Neutrophil (primary cell): ENCODE results near the gene SHKBP1.

Experiments
- H3K27ac ChIP-seq: fragments of 200-600 bp; sonication (generic); 2 replicates; pipeline ENCODE4 v1.5.1; 2016; ENCODE audit warnings: mild to moderate bottlenecking, moderate library complexity
- H3K27me3 ChIP-seq: fragments of 200-600 bp; sonication (generic); 2 replicates; pipeline ENCODE4 v1.6.0; 2016; ENCODE audit warnings: mild to moderate bottlenecking
- H3K36me3 ChIP-seq: fragments of 200-600 bp; sonication (generic); 2 replicates; pipeline ENCODE4 v1.5.1; 2017
- H3K4me1 ChIP-seq, 2 experiments: fragments of 200-600 bp in 1 of 2; sonication (generic) in 1 of 2; 1 replicate in 1 of 2; 2 replicates in 1 of 2; pipeline versions ENCODE4 v1.5.1 to v1.6.1; 2013 to 2016; ENCODE audit warnings: low read depth in 1 of 2, low read length in 1 of 2, mild to moderate bottlenecking in 1 of 2, moderate library complexity in 1 of 2; ENCODE audit not compliant: control insufficient read depth in 1 of 2, insufficient read depth in 1 of 2
- H3K4me3 ChIP-seq, 2 experiments: fragments of 200-600 bp in 1 of 2; sonication (generic) in 1 of 2; 1 replicate in 1 of 2; 2 replicates in 1 of 2; pipeline ENCODE4 v1.5.1; 2013 to 2016; ENCODE audit warnings: low read depth in 1 of 2, low read length in 1 of 2, mild to moderate bottlenecking in 1 of 2, moderate library complexity in 1 of 2
- H3K9me3 ChIP-seq: fragments of 200-600 bp; sonication (generic); 2 replicates; pipeline ENCODE4 v1.5.1; 2016
- TF ChIP-seq, protein P1 (sequence below): fragments of 200-600 bp; sonication (generic); IDR thresholded peaks from 2 replicates; pipeline ENCODE4 v1.5.1; 2016; ENCODE audit warnings: antibody characterized with exemption

Gene SHKBP1

GRCh38 chr19:40625406-40626120 lies 48.9 kb downstream of the SHKBP1 start:
- Histone ChIP-seq H3K27me3 (no peaks in the 10 kb centered on the region), H3K9me3 (no peaks in the 10 kb centered on the region), H3K4me1 (no peaks in the 10 kb centered on the region), H3K27ac (no peak overlapping the region), H3K4me3 (no peak overlapping the region), H3K36me3 (no peaks in the 10 kb centered on the region)
- TF ChIP-seq, protein P1, sequence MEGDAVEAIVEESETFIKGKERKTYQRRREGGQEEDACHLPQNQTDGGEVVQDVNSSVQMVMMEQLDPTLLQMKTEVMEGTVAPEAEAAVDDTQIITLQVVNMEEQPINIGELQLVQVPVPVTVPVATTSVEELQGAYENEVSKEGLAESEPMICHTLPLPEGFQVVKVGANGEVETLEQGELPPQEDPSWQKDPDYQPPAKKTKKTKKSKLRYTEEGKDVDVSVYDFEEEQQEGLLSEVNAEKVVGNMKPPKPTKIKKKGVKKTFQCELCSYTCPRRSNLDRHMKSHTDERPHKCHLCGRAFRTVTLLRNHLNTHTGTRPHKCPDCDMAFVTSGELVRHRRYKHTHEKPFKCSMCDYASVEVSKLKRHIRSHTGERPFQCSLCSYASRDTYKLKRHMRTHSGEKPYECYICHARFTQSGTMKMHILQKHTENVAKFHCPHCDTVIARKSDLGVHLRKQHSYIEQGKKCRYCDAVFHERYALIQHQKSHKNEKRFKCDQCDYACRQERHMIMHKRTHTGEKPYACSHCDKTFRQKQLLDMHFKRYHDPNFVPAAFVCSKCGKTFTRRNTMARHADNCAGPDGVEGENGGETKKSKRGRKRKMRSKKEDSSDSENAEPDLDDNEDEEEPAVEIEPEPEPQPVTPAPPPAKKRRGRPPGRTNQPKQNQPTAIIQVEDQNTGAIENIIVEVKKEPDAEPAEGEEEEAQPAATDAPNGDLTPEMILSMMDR: no peak

- no peaks in the 10 kb centered on the region for H3K9me3 ChIP-seq
- no peak overlapping the region for H3K27ac ChIP-seq
- H3K36me3 ChIP-seq: no peaks in the 10 kb centered on the region
- no peaks in the 10 kb centered on the region for H3K4me1 ChIP-seq
- no peak overlapping the region for H3K4me3 ChIP-seq
- H3K27me3 ChIP-seq: no peaks in the 10 kb centered on the region
- TF ChIP-seq, protein P1: no peak
These were observed 50.2 kb downstream of the SHKBP1 start for GRCh38 chr19:40626918-40627317.

- Histone ChIP-seq H3K36me3 (no peaks in the 10 kb centered on the region), H3K4me3 (no peak overlapping the region), H3K27me3 (no peaks in the 10 kb centered on the region), H3K27ac (no peak overlapping the region), H3K4me1 (no peaks in the 10 kb centered on the region), H3K9me3 (no peaks in the 10 kb centered on the region)
- TF ChIP-seq, protein P1: no peak
These were observed 51.0 kb downstream of the SHKBP1 start for GRCh38 chr19:40627486-40628279.

- Histone ChIP-seq H3K27me3 (peaks cover 7% of the 10 kb centered on the region), H3K4me1 (peaks cover 0 to 2% of the 10 kb centered on the region in 2 experiments), H3K4me3 (no peak overlapping the region), H3K36me3 (no peaks in the 10 kb centered on the region), H3K27ac (no peak overlapping the region), H3K9me3 (no peaks in the 10 kb centered on the region)
- TF ChIP-seq, protein P1: no peak
These were observed 52.7 kb downstream of the SHKBP1 start for GRCh38 chr19:40629346-40629745.

DNA sequence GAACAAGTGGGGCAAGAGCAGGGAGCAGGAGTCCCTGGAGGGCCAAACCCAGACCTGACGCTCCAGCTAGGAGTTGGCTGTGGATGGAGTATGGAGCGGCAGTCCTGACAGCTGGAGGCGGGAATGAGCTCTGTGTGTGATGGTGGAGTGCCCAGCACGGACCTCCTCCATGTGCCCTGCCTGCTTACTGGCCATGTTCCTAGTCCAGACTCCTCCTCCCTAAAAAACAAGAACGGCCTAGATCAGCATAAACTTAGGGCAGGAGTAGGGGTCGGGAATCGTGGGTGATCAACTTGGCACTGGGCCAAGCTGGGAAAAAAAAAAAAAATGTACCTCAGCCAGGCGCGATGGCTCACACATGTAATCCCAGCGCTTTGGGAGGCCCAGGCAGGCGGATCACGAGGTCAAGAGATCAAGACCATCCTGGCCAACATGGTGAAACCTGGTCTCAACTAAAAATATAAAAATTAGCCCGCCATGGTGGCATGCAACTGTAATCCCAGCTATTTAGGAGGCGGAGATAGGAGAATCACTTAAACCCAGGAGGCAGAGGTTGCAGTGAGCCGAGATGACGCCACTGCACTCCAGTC lies 54.0 kb downstream of the SHKBP1 start:
- Histone ChIP-seq H3K4me3 (no peak overlapping the region), H3K27ac (no peak overlapping the region), H3K27me3 (peaks cover 16% of the 10 kb centered on the region), H3K9me3 (no peaks in the 10 kb centered on the region), H3K36me3 (no peaks in the 10 kb centered on the region), H3K4me1 (peaks cover 0 to 4% of the 10 kb centered on the region in 2 experiments)
- TF ChIP-seq, protein P1: no peak
